GM20000 (cell line): ENCODE measurements around the gene C2orf72.
"Not testable (repeated sequence)": the region's sequence is repeated elsewhere in the genome, so short reads cannot be mapped to it uniquely, and the experiment has no call there.

Experiments
- DNase-seq: peaks from one replicate; pipeline ENCODE4 v3.0.0; 2012; ENCODE audit warnings: low spot score
- CTCF ChIP-seq: IDR thresholded peaks from 2 replicates; pipeline ENCODE4 v1.5.1; 2012; ENCODE audit warnings: mild to moderate bottlenecking, control low read depth; ENCODE audit errors: extremely low read depth, missing control alignments

Gene C2orf72

GRCh38 chr2:231015478-231015877 lies 21.8 kb upstream of the C2orf72 start:
- no peak for DNase-seq
- no peak for TF ChIP-seq CTCF

DNA sequence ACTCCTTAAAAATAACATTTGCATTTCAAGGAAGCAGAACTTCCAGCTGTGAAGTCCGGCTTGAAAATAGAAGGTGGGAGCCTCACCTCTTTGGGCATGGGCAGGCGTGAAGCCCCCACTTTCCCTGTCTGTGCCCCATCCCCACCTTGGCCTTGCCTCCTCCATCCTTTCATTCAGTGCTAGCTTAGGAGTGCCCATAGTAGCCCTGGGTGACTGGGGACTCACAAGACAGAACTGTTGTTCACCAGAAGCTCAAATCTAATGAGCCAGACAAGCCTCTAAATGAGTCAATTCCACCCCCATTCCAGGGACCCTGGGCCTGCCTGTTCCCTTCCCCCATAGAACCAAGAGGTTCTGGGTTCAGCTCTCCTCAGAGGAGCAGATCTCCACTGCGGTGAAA lies 21.4 kb upstream of the C2orf72 start:
- DNase-seq, result no peak
- no peak for TF ChIP-seq CTCF

GRCh38 chr2:231016566-231017230 lies 20.6 kb upstream of the C2orf72 start:
- no peak for DNase-seq
- no peak for TF ChIP-seq CTCF

DNA sequence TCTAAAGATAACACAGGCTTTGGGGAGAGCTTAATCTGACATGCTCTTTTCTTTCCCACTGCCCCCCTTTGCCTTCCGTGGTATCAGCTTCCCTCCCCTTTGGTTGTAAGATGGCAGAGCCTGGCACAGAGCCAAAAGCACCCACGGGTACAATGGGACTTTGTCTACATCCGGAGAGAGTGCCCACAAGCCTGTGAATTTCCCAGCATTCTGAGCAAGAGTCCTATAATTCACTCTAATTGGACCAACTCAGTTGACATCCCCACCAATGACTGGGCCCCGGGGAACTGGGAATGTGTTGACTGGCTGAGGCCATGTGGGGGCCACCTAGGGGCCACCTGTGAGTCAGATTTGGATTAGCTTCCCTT lies 20.1 kb upstream of the C2orf72 start:
- DNase-seq, result no peak

GRCh38 chr2:231018184-231018583 lies 19.1 kb upstream of the C2orf72 start:
- no peak for TF ChIP-seq CTCF
- DNase-seq, result no peak

More for the DNA sequence above, 20.1 kb upstream of the C2orf72 start:
- no peak for TF ChIP-seq CTCF

GRCh38 chr2:231025059-231025458 lies 12.3 kb upstream of the C2orf72 start:
- DNase-seq, result not testable (repeated sequence)

DNA sequence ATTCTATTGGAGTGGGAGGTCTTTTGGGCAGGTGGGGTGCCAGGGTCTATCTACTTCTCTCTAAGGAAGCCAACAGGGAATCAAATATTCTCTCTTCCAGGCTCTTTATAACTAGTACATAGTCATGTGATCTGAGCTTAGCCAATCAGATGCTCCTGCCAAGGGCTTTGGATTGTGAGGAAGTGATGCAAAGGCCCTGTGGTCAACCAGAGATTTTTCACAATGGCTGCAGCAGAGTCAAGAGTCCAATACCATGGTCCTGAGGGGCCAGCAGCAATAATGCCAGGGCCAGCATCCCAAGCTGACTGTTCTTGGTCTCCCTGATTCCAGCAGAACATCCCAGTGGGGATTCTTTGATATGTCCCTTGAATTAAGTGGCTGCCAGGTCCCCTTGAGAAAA lies 8.4 kb upstream of the C2orf72 start:
- no peak for TF ChIP-seq CTCF

GRCh38 chr2:231029563-231029962 lies 7.8 kb upstream of the C2orf72 start:
- no peak for DNase-seq
- TF ChIP-seq CTCF, result no peak

More for the DNA sequence above, 8.4 kb upstream of the C2orf72 start:
- no peak for DNase-seq
